Vagina (tissue), 2 donors: Measurements from ENCODE around the gene WWOX. TPM values are rescaled to one million over a fixed set of nuclear protein-coding genes. Genes with fewer than 3 reads are reported as not detected.

Experiments
- DNase-seq, 2 donors: peaks; one replicate each; pipeline ENCODE4 v3.0.0-alpha.2; 2017; ENCODE audit errors: extremely low spot score in 2 of 2
- H3K27ac ChIP-seq: fragments of 200-600 bp; sonication (generic); one replicate; pipeline ENCODE4 v1.5.1; 2019
- H3K27me3 ChIP-seq: fragments of 200-600 bp; sonication (generic); one replicate; pipeline ENCODE4 v1.5.1; 2019
- H3K36me3 ChIP-seq, 2 donors: fragments of 200-600 bp; sonication (generic); one replicate each; pipeline ENCODE4 v1.5.1; 2017 to 2019
- H3K4me1 ChIP-seq: fragments of 200-600 bp; sonication (generic); one replicate; pipeline ENCODE4 v1.5.1; 2019
- H3K4me3 ChIP-seq, 2 donors: fragments of 200-600 bp; sonication (generic); 1 replicate in 1 of 2; 2 replicates in 1 of 2; pipeline ENCODE4 v1.5.1; 2016 to 2019
- H3K9me3 ChIP-seq: fragments of 200-600 bp; sonication (generic); one replicate; pipeline ENCODE4 v1.5.1; 2019
- POLR2A ChIP-seq, 2 donors: fragments of 450-650 bp; IDR thresholded peaks; one replicate each; pipeline ENCODE4 v1.6.1; 2017; ENCODE audit warnings: antibody characterized with exemption in 2 of 2, mild to moderate bottlenecking in 2 of 2, moderate library complexity in 2 of 2
- POLR2AphosphoS5 ChIP-seq, 2 donors: sonication (generic); formaldehyde crosslinking; IDR thresholded peaks; one replicate each; pipeline ENCODE4 v1.9.0; 2017; ENCODE audit warnings: antibody characterized with exemption in 2 of 2, mild to moderate bottlenecking in 2 of 2, low read depth in 1 of 2; ENCODE audit not compliant: insufficient read depth in 1 of 2
- intact Hi-C: fragments of 100-400 bp; cut with DNase I; formaldehyde crosslinking; loops from one replicate; pipeline ENCODE4 v1.15.1; 2023
- total RNA-seq: library from RNA; depleted of rRNA; stranded (reverse); fragments of >200 nt; gene quantifications from one replicate; pipeline ENCODE4 v1.2.3, GENCODE V29; 2016
- TF ChIP-seq, protein P1 (sequence below), 3 experiments: fragments of 450-650 bp in 2 of 3; fragments of 200-600 bp in 1 of 3; sonication (generic) in 1 of 3; IDR thresholded peaks; one replicate each; pipeline ENCODE4 v1.5.1; 2017 to 2019; ENCODE audit warnings: antibody characterized with exemption in 3 of 3, mild to moderate bottlenecking in 2 of 3, moderate library complexity in 2 of 3

WWOX gene
- total RNA-seq, 1 donor from 2014 or later, result 33.1 TPM

DNA sequence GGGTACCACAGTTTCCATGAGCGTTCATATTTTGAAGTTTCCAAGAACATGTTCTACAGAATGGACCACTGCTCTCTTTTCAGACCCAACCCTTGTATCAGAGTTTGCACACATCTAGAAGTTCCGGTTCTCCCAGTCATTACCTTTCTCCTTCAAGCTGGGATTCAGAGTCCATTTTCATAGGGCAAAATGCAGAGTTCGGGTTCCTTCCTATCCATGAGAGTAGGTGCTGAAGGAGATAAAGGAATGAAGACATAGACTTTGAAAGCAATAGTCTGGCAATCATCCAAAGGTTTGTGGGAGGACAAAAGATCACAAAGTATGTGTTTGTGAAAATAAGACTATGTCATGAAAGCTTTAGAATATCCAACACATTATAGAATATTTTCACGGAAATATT, 801.5 kb downstream of the WWOX start:
- H3K4me1 ChIP-seq, result peaks cover 10% of the 10 kb centered on the region
- H3K27ac ChIP-seq, result no peak overlapping the region
- H3K4me3 ChIP-seq, result no peak overlapping the region
- TF ChIP-seq POLR2AphosphoS5 (IDR thresholded peaks at IDR 0.05; ENCODE audit: insufficient read depth in 1 of 2, low read depth in 1 of 2) (no peak), POLR2A (IDR thresholded peaks at IDR 0.05) (no peak)
- TF ChIP-seq, protein P1, sequence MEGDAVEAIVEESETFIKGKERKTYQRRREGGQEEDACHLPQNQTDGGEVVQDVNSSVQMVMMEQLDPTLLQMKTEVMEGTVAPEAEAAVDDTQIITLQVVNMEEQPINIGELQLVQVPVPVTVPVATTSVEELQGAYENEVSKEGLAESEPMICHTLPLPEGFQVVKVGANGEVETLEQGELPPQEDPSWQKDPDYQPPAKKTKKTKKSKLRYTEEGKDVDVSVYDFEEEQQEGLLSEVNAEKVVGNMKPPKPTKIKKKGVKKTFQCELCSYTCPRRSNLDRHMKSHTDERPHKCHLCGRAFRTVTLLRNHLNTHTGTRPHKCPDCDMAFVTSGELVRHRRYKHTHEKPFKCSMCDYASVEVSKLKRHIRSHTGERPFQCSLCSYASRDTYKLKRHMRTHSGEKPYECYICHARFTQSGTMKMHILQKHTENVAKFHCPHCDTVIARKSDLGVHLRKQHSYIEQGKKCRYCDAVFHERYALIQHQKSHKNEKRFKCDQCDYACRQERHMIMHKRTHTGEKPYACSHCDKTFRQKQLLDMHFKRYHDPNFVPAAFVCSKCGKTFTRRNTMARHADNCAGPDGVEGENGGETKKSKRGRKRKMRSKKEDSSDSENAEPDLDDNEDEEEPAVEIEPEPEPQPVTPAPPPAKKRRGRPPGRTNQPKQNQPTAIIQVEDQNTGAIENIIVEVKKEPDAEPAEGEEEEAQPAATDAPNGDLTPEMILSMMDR (IDR thresholded peaks at IDR 0.05), result no peak
- no peaks in the 10 kb centered on the region for H3K36me3 ChIP-seq
- H3K9me3 ChIP-seq, result no peaks in the 10 kb centered on the region
- intact Hi-C loops, result no loop called here
- DNase-seq, result peak in 1 of 2 donors; percentile 8
- no peaks in the 10 kb centered on the region for H3K27me3 ChIP-seq

DNA sequence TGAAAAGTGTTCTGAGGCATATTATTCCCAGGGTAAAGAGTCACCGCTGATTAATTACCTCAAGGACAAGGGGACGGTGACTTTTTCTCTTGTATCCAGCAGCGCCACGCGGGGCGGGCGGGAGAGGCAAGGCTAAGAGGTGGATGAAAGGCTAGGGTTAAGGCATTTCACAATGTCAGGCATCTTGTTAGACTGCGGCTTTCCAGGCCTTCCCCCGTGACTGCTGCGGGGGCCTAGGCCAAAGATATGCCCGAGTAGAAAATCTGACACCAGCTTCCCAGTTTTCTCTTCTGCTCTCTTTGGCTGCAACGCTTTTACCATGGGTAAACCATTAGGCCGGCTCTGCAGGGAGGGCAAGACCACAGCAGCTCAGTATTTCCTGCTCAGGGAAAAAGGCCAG, 802.9 kb downstream of the WWOX start:
- no peaks in the 10 kb centered on the region for H3K27me3 ChIP-seq
- H3K27ac ChIP-seq, result no peak overlapping the region
- no peak overlapping the region for H3K4me3 ChIP-seq
- no peaks in the 10 kb centered on the region for H3K9me3 ChIP-seq
- H3K36me3 ChIP-seq, result no peaks in the 10 kb centered on the region
- DNase-seq, result peak in 1 of 2 donors; percentile 34
- TF ChIP-seq POLR2A (IDR thresholded peaks at IDR 0.05) (no peak), POLR2AphosphoS5 (IDR thresholded peaks at IDR 0.05; ENCODE audit: insufficient read depth in 1 of 2, low read depth in 1 of 2) (no peak)
- TF ChIP-seq, protein P1 (IDR thresholded peaks at IDR 0.05), result no peak
- intact Hi-C loops, result no loop called here
- peaks cover 10% of the 10 kb centered on the region for H3K4me1 ChIP-seq

DNA sequence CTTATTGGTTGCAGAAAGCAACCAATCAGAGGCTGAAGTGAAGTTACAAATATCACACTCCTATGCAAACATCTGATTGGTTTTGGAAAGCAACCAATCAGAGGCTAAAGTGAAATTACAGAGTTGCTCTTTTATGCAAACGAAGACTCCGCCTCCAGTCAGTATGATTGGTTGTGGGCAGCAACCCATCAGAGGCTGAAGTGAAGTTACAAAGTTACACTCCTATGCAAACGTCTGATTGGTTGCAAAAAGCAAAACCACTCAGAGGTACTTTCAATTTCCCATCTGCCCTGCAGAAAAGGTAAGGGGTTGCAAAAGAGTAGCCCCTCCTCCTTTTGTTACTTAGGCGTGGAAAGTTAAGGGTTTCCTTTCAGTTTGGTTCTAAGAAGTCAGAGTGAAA, 803.8 kb downstream of the WWOX start:
- no peak overlapping the region for H3K4me3 ChIP-seq
- DNase-seq, result peak in 1 of 2 donors; percentile 2
- H3K4me1 ChIP-seq, result peaks cover 10% of the 10 kb centered on the region
- no peaks in the 10 kb centered on the region for H3K36me3 ChIP-seq
- H3K27me3 ChIP-seq, result no peaks in the 10 kb centered on the region
- TF ChIP-seq, protein P1 (IDR thresholded peaks at IDR 0.05), result no peak
- TF ChIP-seq POLR2A (IDR thresholded peaks at IDR 0.05) (no peak), POLR2AphosphoS5 (IDR thresholded peaks at IDR 0.05; ENCODE audit: insufficient read depth in 1 of 2, low read depth in 1 of 2) (no peak)
- H3K9me3 ChIP-seq, result no peaks in the 10 kb centered on the region
- intact Hi-C loops, result no loop called here
- no peak overlapping the region for H3K27ac ChIP-seq

DNA sequence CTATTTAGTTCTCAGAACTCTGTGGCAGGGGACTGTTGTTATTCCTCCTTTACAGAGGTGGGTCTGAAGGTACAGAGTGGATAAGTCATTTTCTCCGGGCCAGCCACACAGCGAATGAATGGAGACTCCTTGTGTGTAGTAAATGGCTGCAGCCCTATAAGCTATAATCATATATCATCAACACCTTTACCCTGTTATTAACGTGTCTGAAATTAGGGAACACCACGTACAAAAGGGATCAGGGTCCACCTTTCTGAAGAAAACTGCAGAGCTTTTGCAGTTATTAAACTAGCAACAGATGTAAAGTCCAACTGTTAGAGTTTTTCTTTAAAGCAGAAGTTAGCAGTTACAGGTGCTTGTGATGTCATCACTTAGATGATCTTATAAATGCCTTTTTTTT, 804.4 kb downstream of the WWOX start:
- no peaks in the 10 kb centered on the region for H3K36me3 ChIP-seq
- TF ChIP-seq POLR2A (IDR thresholded peaks at IDR 0.05) (no peak), POLR2AphosphoS5 (IDR thresholded peaks at IDR 0.05; ENCODE audit: insufficient read depth in 1 of 2, low read depth in 1 of 2) (no peak)
- TF ChIP-seq, protein P1 (IDR thresholded peaks at IDR 0.05), result no peak
- no peaks in the 10 kb centered on the region for H3K9me3 ChIP-seq
- H3K27ac ChIP-seq, result no peak overlapping the region
- H3K4me3 ChIP-seq, result no peak overlapping the region
- H3K4me1 ChIP-seq, result peaks cover 10% of the 10 kb centered on the region
- no peaks in the 10 kb centered on the region for H3K27me3 ChIP-seq
- DNase-seq, result no peak
- intact Hi-C loops, result no loop called here

DNA sequence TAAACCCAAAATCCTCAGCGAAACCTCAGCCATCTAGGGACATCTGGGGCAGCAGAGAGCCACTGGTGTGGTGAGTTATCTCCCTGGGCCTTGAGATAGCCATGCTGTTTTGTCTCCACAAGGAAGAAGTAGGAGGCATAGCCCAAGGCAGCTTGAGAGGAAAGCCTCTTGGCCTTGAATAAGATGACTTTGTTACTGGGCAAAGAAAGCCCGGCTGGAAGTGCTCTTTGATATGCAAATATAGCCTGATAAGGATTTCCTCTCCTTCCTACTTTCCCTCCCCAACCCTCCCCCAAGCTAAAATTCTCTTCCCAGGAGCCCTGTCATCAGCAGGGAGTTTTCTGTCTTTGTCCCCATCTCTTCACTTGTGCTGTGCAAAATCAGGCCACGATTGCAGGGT, 806.7 kb downstream of the WWOX start:
- Histone ChIP-seq H3K27me3 (no peaks in the 10 kb centered on the region), H3K36me3 (no peaks in the 10 kb centered on the region)
- intact Hi-C loops, result no loop called here

More for the DNA sequence above, 806.7 kb downstream of the WWOX start:
- no peaks in the 10 kb centered on the region for H3K4me1 ChIP-seq
- peak in 1 of 2 donors; percentile 34 for DNase-seq
- no peak overlapping the region for H3K27ac ChIP-seq
- no peaks in the 10 kb centered on the region for H3K9me3 ChIP-seq
- TF ChIP-seq POLR2A (IDR thresholded peaks at IDR 0.05) (no peak), POLR2AphosphoS5 (IDR thresholded peaks at IDR 0.05; ENCODE audit: insufficient read depth in 1 of 2, low read depth in 1 of 2) (no peak)
- TF ChIP-seq, protein P1 (IDR thresholded peaks at IDR 0.05), result no peak
- no peak overlapping the region for H3K4me3 ChIP-seq
